ENCODE data around the gene DNMT3A. TPM values are rescaled to one million over a fixed set of nuclear protein-coding genes. Genes with fewer than 3 reads are reported as not detected.

Gene DNMT3A
- total RNA-seq, 1 experiment from 2014 or later = 12.2 TPM

- intact Hi-C loops (cut with micrococcal nuclease) = no loop called here
- Histone ChIP-seq H3K9me2 (replicated peaks; ENCODE audit: low read length) (no peaks in the 10 kb centered on the region), H2AFZ (ENCODE audit: low read length) (no peak overlapping the region), H3K9ac (ENCODE audit: low read length) (no peak overlapping the region), H3K27me3 (ENCODE audit: low read length) (no peaks in the 10 kb centered on the region), H3K4me1 (ENCODE audit: insufficient read depth, low read length) (no peaks in the 10 kb centered on the region), H3K4me3 (ENCODE audit: low read length) (no peak overlapping the region), H4K20me1 (ENCODE audit: low read length) (no peaks in the 10 kb centered on the region), H3F3A (ENCODE audit: low read length, unreplicated experiment) (no peaks in the 10 kb centered on the region), H3K36me3 (ENCODE audit: low read depth, low read length) (no peaks in the 10 kb centered on the region), H3K9me3 (ENCODE audit: low read length) (no peaks in the 10 kb centered on the region), H3K27ac (ENCODE audit: low read length) (no peak overlapping the region), H3K79me2 (ENCODE audit: low read length) (no peaks in the 10 kb centered on the region), H3K4me2 (ENCODE audit: low read length) (no peak overlapping the region)
- no peak for DNase-seq
- no peak for ATAC-seq
- ChIA-PET POLR2A (ENCODE audit: unreplicated experiment) (no interaction called here), CTCF (no interaction called here)
- BruUV-seq (replicated peaks) = no TSS peak
- TF ChIP-seq EZH2 (IDR thresholded peaks at IDR 0.05; ENCODE audit: low read length, unreplicated experiment) (no peak), EZH2phosphoT487 (IDR thresholded peaks at IDR 0.05; ENCODE audit: borderline replicate concordance, low read length) (no peak)
- TF ChIP-seq, protein P1, sequence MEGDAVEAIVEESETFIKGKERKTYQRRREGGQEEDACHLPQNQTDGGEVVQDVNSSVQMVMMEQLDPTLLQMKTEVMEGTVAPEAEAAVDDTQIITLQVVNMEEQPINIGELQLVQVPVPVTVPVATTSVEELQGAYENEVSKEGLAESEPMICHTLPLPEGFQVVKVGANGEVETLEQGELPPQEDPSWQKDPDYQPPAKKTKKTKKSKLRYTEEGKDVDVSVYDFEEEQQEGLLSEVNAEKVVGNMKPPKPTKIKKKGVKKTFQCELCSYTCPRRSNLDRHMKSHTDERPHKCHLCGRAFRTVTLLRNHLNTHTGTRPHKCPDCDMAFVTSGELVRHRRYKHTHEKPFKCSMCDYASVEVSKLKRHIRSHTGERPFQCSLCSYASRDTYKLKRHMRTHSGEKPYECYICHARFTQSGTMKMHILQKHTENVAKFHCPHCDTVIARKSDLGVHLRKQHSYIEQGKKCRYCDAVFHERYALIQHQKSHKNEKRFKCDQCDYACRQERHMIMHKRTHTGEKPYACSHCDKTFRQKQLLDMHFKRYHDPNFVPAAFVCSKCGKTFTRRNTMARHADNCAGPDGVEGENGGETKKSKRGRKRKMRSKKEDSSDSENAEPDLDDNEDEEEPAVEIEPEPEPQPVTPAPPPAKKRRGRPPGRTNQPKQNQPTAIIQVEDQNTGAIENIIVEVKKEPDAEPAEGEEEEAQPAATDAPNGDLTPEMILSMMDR (conservative IDR thresholded peaks at IDR 0.05; ENCODE audit: low read depth, low read length) = no peak
These were observed 83.5 kb downstream of the DNMT3A start for GRCh38 chr2:25257931-25258846.

DNA sequence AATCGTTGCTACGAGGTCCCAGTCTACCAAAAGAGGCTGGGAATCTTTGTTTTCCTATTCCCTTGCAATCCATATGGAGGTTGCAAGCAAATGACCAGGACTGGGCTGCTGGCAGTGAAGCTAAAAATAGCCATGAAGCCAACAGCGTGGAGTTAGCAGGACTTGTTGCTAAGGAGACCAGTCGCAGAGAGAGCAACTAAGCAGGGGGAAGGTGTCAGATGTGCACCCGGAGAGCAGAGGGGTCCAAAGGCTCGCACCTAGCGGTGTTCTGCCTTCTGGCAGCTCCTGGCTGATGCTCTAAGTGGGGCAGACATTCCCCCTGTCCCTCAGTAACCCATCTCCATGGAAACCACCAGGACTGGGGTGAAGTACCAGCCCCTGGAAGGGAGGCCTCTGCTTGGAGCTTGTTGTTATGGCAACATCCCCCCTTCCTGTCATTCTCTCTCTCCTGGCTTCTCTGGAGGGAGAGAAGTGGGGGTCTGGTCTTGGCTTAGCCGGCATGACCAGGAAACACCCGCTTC lies 84.6 kb downstream of the DNMT3A start:
- Histone ChIP-seq H3K4me3 (ENCODE audit: low read length) (no peak overlapping the region), H3K4me2 (ENCODE audit: low read length) (no peak overlapping the region), H4K20me1 (ENCODE audit: low read length) (no peaks in the 10 kb centered on the region), H3K36me3 (ENCODE audit: low read depth, low read length) (no peaks in the 10 kb centered on the region), H3K27ac (ENCODE audit: low read length) (no peak overlapping the region), H2AFZ (ENCODE audit: low read length) (no peak overlapping the region), H3K4me1 (ENCODE audit: insufficient read depth, low read length) (0 out of 2 replicates have a peak, but pooled peaks cover 3% of the 10 kb centered on the region), H3K27me3 (ENCODE audit: low read length) (no peaks in the 10 kb centered on the region), H3F3A (ENCODE audit: low read length, unreplicated experiment) (no peaks in the 10 kb centered on the region), H3K9ac (ENCODE audit: low read length) (no peak overlapping the region), H3K9me3 (ENCODE audit: low read length) (no peaks in the 10 kb centered on the region), H3K79me2 (ENCODE audit: low read length) (no peaks in the 10 kb centered on the region), H3K9me2 (replicated peaks; ENCODE audit: low read length) (no peaks in the 10 kb centered on the region)
- no peak for ATAC-seq
- no peak for DNase-seq
- ChIA-PET CTCF (no interaction called here), POLR2A (ENCODE audit: unreplicated experiment) (no interaction called here)
- TF ChIP-seq EZH2 (IDR thresholded peaks at IDR 0.05; ENCODE audit: low read length, unreplicated experiment) = no peak
- TF ChIP-seq, protein P1 (conservative IDR thresholded peaks at IDR 0.05; ENCODE audit: low read depth, low read length) = no peak
- TF ChIP-seq EZH2phosphoT487 (IDR thresholded peaks at IDR 0.05; ENCODE audit: borderline replicate concordance, low read length) = no peak
- no TSS peak for BruUV-seq (replicated peaks)
- intact Hi-C loops (cut with micrococcal nuclease) = no loop called here

GRCh38 chr2:25256488-25256875 lies 85.2 kb downstream of the DNMT3A start:
- no TSS peak for BruUV-seq (replicated peaks)
- intact Hi-C loops (cut with micrococcal nuclease) = no loop called here
- Histone ChIP-seq H3K9me3 (ENCODE audit: low read length) (no peaks in the 10 kb centered on the region), H3K9me2 (replicated peaks; ENCODE audit: low read length) (no peaks in the 10 kb centered on the region), H3K9ac (ENCODE audit: low read length) (no peak overlapping the region), H3K79me2 (ENCODE audit: low read length) (peaks cover 3% of the 10 kb centered on the region; the same call in 1 of the 2 replicates), H3K4me1 (ENCODE audit: insufficient read depth, low read length) (peaks cover 8% of the 10 kb centered on the region; the same call in 1 of the 2 replicates), H2AFZ (ENCODE audit: low read length) (no peak overlapping the region), H3F3A (ENCODE audit: low read length, unreplicated experiment) (no peaks in the 10 kb centered on the region), H3K27me3 (ENCODE audit: low read length) (no peaks in the 10 kb centered on the region), H3K4me2 (ENCODE audit: low read length) (no peak overlapping the region), H3K36me3 (ENCODE audit: low read depth, low read length) (no peaks in the 10 kb centered on the region), H4K20me1 (ENCODE audit: low read length) (no peaks in the 10 kb centered on the region), H3K4me3 (ENCODE audit: low read length) (no peak overlapping the region), H3K27ac (ENCODE audit: low read length) (no peak overlapping the region)
- ChIA-PET CTCF (no interaction called here), POLR2A (ENCODE audit: unreplicated experiment) (no interaction called here)
- no peak for DNase-seq
- TF ChIP-seq EZH2phosphoT487 (IDR thresholded peaks at IDR 0.05; ENCODE audit: borderline replicate concordance, low read length) = no peak
- TF ChIP-seq, protein P1 (conservative IDR thresholded peaks at IDR 0.05; ENCODE audit: low read depth, low read length) = no peak
- no peak for TF ChIP-seq EZH2 (IDR thresholded peaks at IDR 0.05; ENCODE audit: low read length, unreplicated experiment)
- no peak for ATAC-seq

All from PC-3 (cell line).